Renal cortical epithelial cell (primary cell): ENCODE results near the gene PTPRM. TPM values are rescaled to one million over a fixed set of nuclear protein-coding genes. Genes with fewer than 3 reads are reported as not detected.

Experiments used
- DNase-seq: peaks from one replicate; pipeline ENCODE4 v3.0.0-alpha.2; 2011; ENCODE audit warnings: low read depth
- total RNA-seq: library from RNA; depleted of rRNA; stranded (reverse); fragments of >200 nt; gene quantifications from 2 replicates; pipeline ENCODE4 v1.2.3, GENCODE V29; 2014

Gene PTPRM
- total RNA-seq, 1 donor from 2014 or later = 263 TPM

DNA sequence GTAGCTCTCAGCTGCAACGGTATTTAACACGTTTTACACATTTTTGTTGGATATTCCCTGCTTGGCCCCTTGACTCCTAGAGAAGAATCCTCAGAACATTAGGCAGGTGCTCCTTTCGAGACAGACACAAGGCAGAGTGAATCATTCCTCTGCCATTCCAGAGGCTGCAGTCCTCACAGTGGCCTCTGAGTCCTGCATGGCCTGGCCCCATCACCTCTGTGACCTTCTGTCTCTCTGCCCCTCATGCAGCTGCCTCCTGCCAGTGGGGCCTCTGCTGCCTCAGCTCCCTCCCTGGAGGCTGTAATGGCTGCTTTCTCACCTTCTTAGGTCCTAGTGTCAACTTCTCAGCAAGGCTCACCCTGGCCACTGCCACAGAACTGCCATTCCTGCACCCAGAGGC is 101.3 kb downstream of the PTPRM start:
- no peak for DNase-seq

DNA sequence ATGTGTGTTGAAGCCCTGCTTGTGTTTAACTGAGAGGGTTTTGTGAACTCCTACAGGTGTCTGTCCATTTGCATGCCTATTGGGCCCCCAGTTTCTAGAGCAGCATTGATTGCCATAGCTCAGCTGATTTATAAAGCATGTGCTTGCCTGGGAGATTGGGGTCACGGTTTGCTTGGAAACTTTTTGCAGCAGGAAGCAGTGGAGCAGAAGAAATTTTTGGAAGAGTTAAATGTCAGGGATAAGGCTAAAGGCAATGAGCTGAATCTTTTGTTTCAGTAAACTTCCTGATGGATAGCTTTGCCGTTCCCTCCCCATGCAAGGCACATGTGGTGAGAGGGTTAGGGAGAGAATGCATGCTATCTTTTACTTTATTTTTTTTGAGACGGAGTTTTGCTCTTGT is 102.2 kb downstream of the PTPRM start:
- no peak for DNase-seq

DNA sequence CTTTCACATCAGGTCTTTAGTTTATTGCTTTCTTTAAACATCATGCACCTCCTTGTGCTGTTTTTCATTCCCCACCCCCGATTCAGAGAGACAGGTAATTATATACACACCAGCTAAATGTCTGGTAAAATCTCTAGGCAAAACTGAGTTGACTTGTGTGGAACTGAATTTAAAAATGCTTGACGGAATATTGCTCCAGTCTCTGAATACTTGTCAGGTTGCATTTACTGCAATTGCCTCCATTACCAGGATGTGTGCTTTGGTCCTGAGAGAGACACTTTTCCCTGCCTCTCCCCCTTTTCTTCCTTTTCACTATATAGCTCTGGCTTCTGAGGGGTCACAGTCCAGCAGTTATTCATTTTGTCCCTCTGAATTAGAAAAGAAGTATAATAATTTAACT is 104.0 kb downstream of the PTPRM start:
- no peak for DNase-seq

DNA sequence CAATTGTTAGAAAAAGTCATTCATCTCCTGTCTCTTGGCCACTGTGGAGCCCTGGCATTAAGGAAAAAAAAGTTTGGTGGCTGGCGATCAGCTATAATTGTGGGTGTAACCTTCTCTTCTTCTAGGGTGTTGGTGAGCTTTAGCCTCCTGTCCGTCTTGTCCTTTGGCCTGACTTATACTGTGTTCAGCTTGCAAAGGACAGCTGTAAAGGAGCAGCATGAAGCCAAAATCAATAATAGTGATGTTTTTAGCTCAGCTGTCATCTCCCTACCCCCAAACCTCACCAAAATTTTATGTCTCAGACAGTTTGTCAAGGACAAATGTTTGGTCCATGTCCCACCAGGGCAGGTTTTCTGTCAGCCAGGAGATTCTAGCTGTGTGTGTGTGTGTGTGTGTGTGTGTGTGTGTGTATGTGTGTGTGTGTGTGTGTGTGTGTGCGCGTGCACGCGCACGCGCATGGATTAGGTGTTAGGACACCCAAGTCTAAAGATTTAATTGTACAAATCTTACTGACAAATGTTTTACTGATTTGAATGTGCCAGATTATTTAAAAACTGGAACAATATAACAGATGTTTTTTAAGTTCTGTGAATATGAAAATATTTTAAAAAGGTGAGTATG is 109.2 kb downstream of the PTPRM start:
- no peak for DNase-seq

DNA sequence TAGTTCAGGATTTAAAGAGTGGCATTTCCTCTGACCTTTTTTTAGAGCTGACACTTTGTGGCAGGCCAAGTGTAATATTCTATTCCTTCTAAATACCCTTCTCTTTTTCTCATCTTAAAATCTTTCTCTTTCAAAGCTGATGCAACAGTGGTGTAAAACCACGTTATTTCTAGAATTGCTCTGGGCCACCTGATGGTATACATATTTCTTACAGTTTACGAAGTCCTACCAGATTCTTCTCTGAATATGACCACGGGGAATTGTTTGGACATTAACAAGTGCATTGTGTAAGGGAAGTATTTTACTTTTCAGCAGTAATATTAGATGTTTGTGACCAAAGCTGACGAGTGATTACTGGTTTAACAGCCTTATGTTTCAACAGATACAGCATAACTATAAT is 109.9 kb downstream of the PTPRM start:
- no peak for DNase-seq

DNA sequence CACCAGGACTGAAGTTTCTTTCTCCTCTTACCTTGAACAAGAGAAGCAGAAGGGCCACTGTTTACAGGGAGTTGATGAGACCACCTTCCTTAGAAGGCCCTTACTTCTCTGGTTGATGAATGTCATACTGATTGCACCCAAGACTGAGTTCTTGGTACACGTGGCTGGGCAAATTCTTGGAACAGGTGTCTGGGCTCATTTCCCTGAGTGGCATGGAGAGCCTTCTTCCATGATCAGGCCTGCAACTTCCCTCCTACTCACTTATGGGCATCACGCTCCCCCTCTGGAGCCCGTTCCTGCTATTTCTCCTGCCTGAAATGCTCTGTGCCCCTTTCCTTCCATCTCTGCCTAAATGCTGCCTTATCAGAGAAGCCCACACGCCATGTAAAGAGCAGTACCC is 110.3 kb downstream of the PTPRM start:
- no peak for DNase-seq

DNA sequence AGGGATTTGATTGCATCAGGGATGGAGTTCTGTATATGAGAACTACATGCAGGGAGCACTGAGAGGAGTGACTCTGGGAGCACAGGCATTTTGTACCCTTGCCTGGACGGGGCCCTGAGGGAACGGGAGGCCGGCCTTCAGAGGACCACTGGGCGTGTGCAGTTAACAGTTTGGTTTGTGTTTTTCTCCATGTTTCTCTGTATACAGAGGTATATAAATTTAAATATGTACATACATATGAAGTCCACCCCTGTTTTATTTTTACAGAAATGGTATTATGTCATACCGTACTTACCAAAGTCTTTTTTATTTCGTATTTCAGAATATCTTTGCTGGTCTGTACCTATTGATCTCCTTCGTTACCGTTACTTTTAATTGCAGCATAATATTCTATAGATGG is 111.3 kb downstream of the PTPRM start:
- no peak for DNase-seq

DNA sequence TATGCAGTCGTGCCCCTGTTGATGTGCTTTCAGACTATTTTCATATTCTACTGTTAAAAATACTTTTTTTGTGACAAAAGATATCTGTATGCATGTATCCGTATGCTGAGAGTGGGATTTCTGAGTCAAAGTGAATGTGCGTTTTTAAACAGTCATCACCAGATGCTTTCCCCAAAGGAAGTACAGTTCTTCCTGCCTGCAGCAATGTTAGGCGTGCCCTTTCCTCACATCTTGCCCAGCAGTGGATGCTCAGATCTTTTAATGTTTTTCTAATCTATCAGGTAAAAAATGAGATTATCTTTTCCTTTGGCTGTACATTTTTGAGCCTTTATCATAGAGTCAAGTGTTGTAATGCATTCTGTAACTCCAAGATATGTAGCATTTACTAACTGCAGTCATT is 111.7 kb downstream of the PTPRM start:
- DNase-seq = no peak

DNA sequence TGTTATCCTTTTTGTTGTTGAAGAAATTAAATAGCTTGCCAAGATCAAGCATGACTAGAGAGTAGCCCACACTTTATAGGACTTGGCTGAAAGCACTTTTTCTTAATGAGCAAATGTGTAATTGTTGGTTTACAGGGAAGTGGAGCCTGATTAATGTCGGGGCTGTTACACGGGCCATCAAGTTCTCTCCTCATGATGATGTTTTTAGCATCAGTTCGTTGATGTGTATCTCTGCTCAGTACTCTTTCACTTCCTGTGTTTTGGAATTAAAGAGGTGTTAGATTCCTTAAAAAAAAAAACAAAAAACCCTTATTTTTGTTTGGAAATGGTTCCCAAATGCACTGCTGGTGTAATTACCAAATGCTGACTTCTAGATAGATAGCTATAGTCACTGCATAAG is 114.2 kb downstream of the PTPRM start:
- peak; percentile 42 for DNase-seq

DNA sequence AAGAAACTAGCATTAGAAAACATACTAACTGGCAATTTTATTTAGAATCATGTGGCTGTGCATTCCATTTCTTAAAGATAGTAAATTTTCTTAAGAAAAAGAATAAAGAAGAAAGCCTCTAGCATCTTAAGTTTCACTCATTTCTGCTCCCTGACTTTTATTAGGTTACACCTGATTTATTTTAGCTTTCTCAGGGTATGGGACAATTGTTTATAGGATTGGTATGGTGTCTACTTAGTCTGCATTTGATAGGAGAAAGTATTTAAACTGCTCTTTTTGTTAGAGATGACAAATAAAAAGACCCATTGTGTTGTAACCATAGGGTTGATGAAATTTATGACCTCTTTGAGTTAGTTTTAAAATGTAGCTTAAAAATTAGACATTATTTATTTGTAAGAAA is 115.2 kb downstream of the PTPRM start:
- DNase-seq = no peak

DNA sequence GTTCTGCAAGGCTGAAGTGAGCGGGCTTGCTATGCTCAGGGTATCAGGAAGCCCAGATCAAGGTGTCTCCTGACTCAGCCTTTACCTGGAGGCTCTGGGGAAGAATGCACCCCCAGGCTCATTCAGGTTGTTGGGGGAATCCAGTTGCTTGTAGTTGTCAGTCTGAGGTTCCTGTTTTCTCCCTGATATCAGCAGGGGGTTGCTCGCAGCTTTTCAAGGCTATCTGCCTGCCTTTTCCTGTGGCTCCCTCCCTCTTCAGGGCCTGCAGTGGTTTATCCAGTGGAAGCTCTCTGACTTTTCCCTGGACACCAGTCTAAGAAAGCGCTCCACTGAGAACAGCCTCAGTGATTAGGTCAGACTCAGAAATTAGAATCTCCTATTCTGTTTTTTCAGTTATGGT is 116.6 kb downstream of the PTPRM start:
- no peak for DNase-seq

DNA sequence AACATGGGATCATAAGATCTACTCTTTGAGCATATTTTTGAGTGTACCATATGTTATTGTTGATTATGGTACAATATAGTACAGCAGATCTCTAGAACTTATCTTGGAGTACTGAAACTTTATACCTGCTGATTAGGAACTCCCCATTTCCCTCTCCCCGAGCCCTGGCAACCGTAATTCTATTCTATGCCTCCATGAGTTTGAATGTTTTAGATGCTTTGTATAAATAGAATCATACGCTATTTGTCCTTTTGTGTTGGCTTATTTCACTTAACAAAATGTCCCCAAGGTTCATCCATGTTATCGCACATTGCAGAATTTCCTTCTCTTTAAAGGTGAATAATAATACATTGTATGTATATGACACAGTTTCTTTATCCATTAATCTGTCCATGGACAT is 117.2 kb downstream of the PTPRM start:
- no peak for DNase-seq

DNA sequence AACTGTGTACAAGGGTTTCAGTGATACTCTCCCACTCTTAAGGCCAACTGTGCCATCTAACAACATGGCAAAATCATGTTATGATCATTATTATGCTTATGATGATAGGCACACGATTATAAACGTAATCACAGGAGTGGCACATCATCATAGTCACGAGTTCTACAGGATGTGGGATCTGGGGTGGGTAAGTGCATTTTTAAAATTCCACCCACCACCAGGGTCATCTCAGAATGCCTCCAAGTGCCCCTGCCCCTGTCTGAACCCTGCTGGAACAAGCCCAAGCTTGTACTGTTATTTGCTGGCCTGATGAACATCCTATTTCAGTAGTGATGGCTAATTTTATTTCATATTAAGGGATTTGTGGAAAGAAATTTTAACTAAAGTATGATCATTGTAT is 117.8 kb downstream of the PTPRM start:
- peak; percentile 60 for DNase-seq

DNA sequence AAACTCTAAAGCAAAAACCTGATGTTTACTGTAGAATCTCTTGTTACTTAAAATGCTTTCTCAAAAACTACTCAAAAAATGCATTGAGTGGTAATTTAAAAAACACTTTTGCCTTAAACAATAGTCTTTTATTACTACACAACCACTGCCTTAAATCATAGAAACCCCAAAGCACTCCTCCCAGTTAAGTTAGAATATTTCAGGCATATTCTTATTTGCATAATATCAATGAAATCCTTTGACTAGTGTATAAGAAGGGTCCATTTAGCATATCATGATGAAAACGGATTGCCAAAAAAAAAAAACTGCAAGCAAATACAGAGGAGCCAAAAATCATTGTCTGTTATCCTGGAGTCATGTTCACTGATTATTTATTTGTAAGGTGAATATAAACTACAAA is 119.2 kb downstream of the PTPRM start:
- no peak for DNase-seq

DNA sequence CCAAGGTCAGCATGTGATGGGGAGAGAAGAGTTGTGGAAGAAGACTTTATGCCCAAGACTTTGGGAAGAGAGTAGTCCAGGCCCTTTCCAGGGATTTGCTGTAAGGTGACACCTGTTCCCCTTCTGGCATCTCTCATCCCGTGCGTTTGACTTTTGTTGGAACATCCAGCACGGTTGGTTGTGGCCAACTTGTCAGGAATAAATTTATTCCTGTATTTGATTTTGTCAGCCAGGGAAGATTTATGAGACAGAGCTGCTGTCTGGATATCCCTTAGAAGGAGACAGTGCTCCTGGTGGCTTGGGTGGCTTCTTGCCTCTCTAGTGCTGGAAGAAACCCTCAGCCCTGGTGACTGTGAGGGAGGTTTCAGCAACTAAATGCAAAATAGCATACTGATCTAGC is 121.5 kb downstream of the PTPRM start:
- DNase-seq = no peak

DNA sequence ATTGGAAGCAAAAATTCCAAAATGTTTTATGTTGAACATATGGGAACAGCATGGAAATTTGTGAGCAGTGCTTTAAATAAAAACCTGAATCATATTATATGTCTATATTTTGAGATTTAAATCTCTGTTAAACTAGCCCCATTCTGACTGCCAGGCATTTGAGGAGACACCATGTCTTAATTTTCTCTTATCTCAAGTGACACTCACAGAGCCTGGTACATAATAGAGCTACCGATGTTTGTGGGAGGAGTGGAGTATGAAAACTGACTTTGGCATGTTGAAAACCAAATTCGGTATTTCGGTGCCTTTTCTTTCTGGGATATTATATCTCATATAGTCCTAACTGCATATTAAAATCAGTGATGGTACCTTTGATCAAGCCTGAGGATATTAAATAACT is 124.1 kb downstream of the PTPRM start:
- DNase-seq = no peak

DNA sequence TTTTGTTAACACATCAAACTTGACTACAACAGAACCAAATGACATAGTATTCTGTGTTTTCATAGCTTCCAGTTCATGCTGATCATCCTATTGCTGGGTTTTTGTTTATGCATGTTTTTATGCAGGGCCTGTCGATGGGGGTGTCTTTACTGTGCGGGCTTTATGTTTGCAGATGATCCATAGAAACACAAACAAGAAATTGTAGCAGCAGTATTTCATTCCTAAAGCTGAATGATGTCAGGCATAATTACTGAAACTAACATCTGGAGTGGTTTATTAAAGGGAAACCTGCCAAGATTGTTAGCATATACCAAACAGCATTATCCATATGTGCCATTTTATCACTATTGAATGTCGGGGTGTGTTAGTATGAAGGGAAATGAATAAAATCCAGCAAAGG is 129.7 kb downstream of the PTPRM start:
- no peak for DNase-seq

DNA sequence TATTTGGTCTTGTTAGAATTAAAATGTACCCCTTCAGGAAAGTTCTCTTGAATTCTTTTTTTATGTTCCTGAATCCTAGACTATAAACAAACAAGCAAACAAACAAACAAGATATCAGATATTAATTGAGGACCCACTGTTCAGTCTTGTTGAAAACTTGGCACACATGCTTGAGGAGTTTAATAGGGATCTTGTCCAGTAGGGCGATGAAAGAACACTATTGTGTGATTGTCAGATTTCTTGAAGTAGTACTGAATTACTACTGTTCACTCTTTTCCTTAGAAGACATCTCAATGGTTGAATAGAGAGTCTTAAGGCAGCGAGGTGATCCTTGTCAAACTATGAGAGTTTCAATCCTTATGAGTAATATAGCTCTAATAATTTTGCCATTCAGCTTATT is 130.2 kb downstream of the PTPRM start:
- no peak for DNase-seq

DNA sequence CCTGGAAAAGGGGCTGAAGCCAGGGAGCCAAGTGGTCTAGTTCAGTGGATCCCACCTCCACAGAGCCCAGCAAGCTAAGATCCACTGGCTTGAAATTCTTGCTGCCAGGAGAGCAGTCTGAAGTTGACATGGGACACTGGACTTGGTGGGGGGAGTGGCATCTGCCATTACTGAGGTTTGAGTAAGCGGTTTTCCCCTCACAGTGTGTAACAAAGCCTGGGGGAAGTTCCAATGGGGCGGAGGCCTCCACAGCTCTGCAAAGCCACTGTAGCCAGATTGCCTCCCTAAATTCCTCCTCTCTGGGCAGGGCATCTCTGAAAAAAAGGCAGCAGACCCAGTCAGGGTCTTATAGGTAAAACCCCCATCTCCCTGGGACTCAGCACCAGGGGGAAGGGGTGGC is 144.4 kb downstream of the PTPRM start:
- no peak for DNase-seq

DNA sequence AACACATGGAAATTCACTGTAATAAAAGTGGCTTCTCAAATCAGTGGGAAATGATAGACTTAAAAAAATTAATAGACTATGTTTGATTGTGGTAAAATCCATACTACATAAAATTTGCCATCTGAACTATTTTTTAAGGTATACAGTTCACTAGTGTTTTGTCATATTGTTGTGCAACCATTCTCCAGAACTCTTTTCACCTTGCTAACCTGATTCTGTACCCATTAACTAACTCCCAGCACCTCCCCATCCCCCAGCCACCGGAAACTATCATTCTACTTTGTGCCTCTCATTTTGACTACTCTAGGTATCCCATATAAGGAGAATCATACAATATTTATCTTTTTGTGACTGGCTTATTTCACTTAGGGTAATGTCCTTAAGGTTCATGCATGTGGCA is 153.3 kb downstream of the PTPRM start:
- DNase-seq = no peak

DNA sequence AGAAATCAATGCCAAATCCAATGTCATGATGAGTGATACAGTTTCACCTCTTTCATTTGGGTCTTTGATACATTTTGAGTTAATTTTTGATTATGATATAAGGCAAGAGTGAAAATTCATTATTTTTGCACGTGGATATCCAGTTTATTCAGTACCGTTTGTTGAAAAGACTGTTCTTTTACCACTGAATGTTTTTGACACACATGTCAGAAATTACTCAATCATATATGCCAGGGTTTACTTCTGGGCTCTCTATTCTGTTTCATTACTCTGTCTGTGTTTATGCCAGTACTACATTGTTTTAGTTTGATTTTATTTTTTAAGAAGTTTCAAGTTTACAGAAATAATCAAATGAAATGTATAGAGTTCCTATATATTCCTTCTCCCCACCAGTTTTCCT is 154.4 kb downstream of the PTPRM start:
- DNase-seq = no peak

DNA sequence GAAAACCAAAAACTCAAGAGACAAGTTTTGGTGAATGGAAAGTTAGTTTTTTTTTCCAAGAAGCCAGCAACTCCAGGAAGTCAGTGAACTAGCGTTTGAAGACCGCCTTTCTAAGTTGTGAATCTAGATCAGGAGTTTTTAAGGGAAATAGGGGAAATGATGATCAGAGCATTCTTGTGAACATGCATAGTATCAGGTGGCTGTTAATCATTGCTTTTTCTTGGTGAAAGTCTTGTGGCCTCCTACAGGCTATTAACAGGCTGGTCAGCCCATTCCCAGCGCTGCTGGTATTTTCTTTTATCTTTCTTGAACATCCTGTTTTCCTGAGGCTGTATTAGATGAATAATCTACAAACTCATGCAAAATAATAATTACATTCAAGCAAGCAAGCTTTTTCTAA is 155.8 kb downstream of the PTPRM start:
- DNase-seq = peak; percentile 88

DNA sequence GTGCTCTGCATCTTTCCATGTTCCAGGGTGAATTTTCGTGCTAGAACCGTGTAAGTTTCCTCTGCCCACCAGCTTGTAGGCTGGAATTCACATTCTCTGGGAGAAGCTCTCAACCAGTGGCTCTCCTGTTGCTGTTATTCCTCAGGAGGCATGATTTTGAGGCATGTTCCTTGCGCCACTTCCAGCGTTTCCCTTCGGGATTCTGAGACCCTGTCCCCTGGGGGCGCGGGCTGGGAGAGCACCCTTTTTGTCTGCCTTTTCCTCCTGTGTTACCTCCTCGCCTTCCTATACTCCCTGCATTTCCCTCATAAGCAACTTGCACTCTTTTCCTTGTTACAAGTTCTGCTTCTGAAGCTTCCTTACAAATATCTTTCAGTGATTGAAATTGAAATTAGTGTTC is 156.4 kb downstream of the PTPRM start:
- DNase-seq = no peak

DNA sequence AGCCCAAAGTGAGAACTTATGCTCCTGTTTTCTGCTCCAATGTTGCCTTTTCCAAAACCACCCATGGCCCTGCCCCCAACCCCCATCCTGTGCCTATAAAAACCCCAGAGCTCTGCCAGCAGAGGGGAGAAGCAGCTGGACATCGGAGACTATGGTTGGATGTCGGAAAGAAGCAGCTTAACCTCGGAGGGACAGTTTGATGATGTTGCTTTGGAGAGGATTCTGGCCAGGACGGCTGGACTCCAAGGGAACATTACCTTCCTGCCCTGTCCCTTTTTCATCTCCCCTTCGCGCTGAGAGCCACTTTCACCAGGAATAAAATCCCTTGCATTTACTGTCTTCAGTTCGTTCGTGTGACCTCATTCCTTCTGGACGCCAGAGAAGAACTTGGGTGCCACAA is 158.4 kb downstream of the PTPRM start:
- no peak for DNase-seq

DNA sequence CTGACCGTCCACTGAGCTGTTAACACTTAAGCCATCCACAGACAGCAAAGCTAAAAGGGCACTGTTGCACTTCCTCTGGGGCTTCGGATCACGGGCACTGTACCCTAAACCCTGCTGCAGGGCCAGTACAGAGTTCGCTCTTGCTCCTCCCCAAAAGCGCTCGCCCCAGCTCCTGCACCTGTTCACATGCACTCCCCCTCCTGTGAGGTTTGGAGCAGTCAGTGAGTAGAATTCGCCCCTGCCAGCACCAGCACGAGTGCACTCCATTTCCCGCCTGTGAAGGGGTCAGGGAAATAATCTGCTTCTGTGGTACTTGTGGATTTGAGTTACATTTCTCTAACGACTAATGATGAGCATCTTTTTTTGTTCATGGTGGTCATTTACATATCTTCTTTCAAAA is 158.8 kb downstream of the PTPRM start:
- DNase-seq = no peak
